MCF 10A (cell line): ENCODE results near the gene DCTN3. TPM values are rescaled to one million over a fixed set of nuclear protein-coding genes. Genes with fewer than 3 reads are reported as not detected.

Experiments used
- BruUV-seq: library from RNA; stranded (reverse); fragments of 400-500 nt; replicated peaks from 2 replicates; lab custom pipeline; 2021; lab: Mats Ljungman, UMichigan
- CTCF ChIA-PET: fragments of 300-600 bp; sonication (Branson Sonifier 250); formaldehyde crosslinking; extraction: SDS; loops from one replicate; lab custom pipeline; 2021; ENCODE audit warnings: antibody characterized with exemption, inconsistent platforms; lab: Yijun Ruan, JAX
- POLR2A ChIA-PET: fragments of 300-600, 350-650 bp; sonication (Branson Sonifier 250); formaldehyde crosslinking; extraction: SDS; loops from one replicate; lab custom pipeline; 2020; ENCODE audit warnings: antibody characterized with exemption, inconsistent platforms; lab: Yijun Ruan, JAX
- DNase-seq: peaks from one replicate; pipeline ENCODE4 v3.0.0-alpha.2; 2018; ENCODE audit not compliant: unreplicated experiment
- H3K27ac Mint-ChIP-seq: one replicate; pipeline ENCODE4 v1.8.0; 2022; ENCODE audit warnings: mild to moderate bottlenecking, low read depth, mixed read lengths; ENCODE audit not compliant: unreplicated experiment
- H3K27me3 Mint-ChIP-seq: one replicate; pipeline ENCODE4 v1.8.0; 2022; ENCODE audit warnings: mixed read lengths; ENCODE audit not compliant: insufficient read depth, unreplicated experiment
- H3K36me3 Mint-ChIP-seq: one replicate; pipeline ENCODE4 v1.8.0; 2022; ENCODE audit warnings: mild to moderate bottlenecking, moderate library complexity, mixed read lengths; ENCODE audit not compliant: insufficient read depth, unreplicated experiment
- H3K4me1 Mint-ChIP-seq: one replicate; pipeline ENCODE4 v1.8.0; 2022; ENCODE audit warnings: mixed read lengths; ENCODE audit not compliant: insufficient read depth, unreplicated experiment
- H3K4me3 Mint-ChIP-seq: one replicate; pipeline ENCODE4 v1.8.0; 2022; ENCODE audit warnings: mild to moderate bottlenecking, moderate library complexity, mixed read lengths; ENCODE audit not compliant: unreplicated experiment
- H3K9me3 Mint-ChIP-seq: one replicate; pipeline ENCODE4 v1.8.0; 2022; ENCODE audit warnings: mixed read lengths; ENCODE audit not compliant: unreplicated experiment
- CTCF ChIP-seq: fragments of 200-600 bp; IDR thresholded peaks from one replicate; pipeline ENCODE4 v1.8.0; 2022; ENCODE audit warnings: antibody characterized with exemption, mild to moderate bottlenecking; ENCODE audit not compliant: unreplicated experiment
- intact Hi-C: fragments of 100-400 bp; cut with micrococcal nuclease; formaldehyde crosslinking; loops from 2 replicates; pipeline ENCODE4 v1.14.1; 2022
- total RNA-seq: library from RNA; stranded (reverse); gene quantifications from 2 replicates; pipeline ENCODE4 v1.2.3, GENCODE V29; 2022

DCTN3 gene
- total RNA-seq, 1 experiment from 2014 or later, result 88.5 TPM

DNA sequence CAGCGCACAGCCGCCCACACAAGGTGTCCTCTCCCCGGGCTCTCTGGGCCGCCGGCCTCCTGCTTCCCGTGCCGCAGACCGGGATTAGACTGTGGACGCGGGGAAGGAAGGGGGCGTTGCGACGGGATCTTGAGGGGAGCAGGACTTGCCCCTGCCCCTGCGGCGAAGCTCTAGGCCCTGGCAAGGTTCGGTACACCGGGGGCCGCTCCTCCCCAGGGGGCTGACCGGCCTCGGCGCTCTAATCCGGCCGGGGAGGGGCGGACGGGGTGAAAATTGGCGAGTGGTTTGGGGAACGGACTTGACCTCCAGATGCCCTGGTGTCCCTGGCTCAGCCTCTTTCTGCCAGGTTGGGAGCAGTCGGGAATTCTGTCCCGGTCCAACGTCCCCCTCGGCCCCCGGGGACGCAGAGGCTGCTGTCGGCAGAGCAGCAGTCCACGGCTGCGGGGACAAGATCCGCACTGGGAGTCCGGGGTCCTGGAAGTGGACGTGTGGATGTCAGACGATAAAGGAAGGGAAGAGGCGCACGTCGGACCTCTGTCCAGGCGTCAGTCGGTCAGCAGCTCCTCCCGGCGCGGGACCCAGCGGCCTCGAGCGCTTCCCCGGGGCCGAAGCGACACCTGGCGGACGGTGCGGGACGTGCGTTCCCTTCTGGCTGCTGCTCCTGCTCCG is 28.9 kb downstream of the DCTN3 start:
- ChIA-PET POLR2A (interaction anchor here (0.6 kb wide), 2 partner anchors 72 to 1063 kb away, joined by 3 read pairs; no protein-coding TSS in a partner anchor), CTCF (interaction anchor here (0.5 to 3.6 kb wide), 49 partner anchors 10 to 1015 kb away, joined by 3 to 37 read pairs (median 6); partner anchors contain the start of genes DCTN3 and RPP25L)
- Mint-ChIP-seq H3K27me3 (peaks cover 59% of the 10 kb centered on the region), H3K4me1 (peaks cover 20% of the 10 kb centered on the region), H3K36me3 (no peaks in the 10 kb centered on the region), H3K9me3 (no peaks in the 10 kb centered on the region), H3K27ac (no peak overlapping the region), H3K4me3 (no peak overlapping the region)
- TF ChIP-seq CTCF, result peak; percentile 94
- peak; percentile 68 for DNase-seq
- no TSS peak for BruUV-seq
- intact Hi-C loops, result loop anchor here (1.0 to 2.0 kb wide), 2 partner anchors 43 to 91 kb away; no protein-coding TSS in a partner anchor

- no peak overlapping the region for H3K27ac Mint-ChIP-seq
- H3K9me3 Mint-ChIP-seq, result no peaks in the 10 kb centered on the region
- CTCF ChIA-PET, result interaction anchor here (0.5 to 3.6 kb wide), 27 partner anchors 9 to 503 kb away, joined by 3 to 37 read pairs (median 8); partner anchors contain the start of gene DCTN3
- peaks cover 67% of the 10 kb centered on the region for H3K27me3 Mint-ChIP-seq
- H3K36me3 Mint-ChIP-seq, result no peaks in the 10 kb centered on the region
- no peak for DNase-seq
- peak overlapping the region; percentile 36 for H3K4me3 Mint-ChIP-seq
- POLR2A ChIA-PET, result no interaction called here
- TF ChIP-seq CTCF, result no peak
- peaks cover 20% of the 10 kb centered on the region for H3K4me1 Mint-ChIP-seq
- no TSS peak for BruUV-seq
- intact Hi-C loops, result loop anchor here (1.0 to 2.0 kb wide), 2 partner anchors 42 to 90 kb away; no protein-coding TSS in a partner anchor
Measured at GRCh38 chr9:34590381-34591247, 29.7 kb downstream of the DCTN3 start.

DNA sequence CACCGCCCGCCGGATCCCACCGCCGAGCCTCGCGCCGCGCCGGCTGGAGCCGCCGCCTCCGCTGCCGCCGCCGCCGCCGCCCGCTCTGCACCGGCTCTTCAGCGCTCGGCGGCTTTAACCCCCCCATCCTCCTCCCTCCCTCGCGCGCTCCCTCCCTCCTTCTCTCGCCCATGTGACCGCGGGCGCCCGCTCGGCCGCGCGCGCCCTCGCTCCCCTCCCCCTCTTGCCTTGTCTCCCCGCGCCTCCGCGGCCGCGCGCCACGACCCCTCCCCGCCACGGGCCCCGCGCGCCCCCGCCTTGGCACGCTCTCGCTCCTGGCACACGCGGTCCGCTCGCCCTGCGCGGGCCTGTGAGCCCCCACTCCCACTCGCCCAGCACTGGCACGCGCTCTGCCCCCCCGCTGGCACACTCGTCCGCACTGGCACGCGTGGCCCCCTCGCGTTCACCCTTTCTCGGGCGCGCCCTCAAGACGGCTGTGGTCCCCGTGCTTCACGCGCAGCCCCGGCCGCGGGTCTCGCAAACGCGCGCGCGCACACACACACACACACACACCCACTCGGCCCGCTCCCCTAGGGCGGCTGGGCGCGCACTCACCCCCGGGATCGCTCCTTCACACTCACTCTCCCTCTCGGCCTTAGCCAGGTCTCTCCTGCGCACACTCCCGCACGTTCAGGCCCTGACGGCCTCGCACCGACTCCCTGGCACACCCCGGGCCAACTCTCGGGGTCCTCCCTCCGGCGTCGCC is 30.5 kb downstream of the DCTN3 start, which contains the start of gene CNTFR:
TSS of gene CNTFR (minus strand) at position 89 of the 745 bp plus-strand sequence. CDS start 20,743 bp downstream, outside the sequence.
- Mint-ChIP-seq H3K27me3 (peaks cover 75% of the 10 kb centered on the region), H3K36me3 (no peaks in the 10 kb centered on the region), H3K4me3 (peak within 1 kb of the TSS; percentile 36), H3K4me1 (peaks cover 20% of the 10 kb centered on the region), H3K27ac (no peak within 1 kb of the TSS), H3K9me3 (no peaks in the 10 kb centered on the region)
- POLR2A ChIA-PET, result no interaction called here
- BruUV-seq, result no TSS peak
- intact Hi-C loops, result loop anchor here (2.0 kb wide), 1 partner anchor 89 kb away; no protein-coding TSS in a partner anchor
- TF ChIP-seq CTCF, result no peak
- CTCF ChIA-PET, result no interaction called here
- no peak for DNase-seq
